GM21825 (cell line): Measurements from ENCODE around the gene NDUFB5.
A peak's percentile ranks its signal among the peaks of the same experiment; 100 is the strongest.
"Not testable (repeated sequence)": the region's sequence is repeated elsewhere in the genome, so short reads cannot be mapped to it uniquely, and the experiment has no call there.

Source experiments
- ATAC-seq: cut with Tn5 transposase; IDR thresholded peaks from one replicate; pipeline ENCODE4 v1.9.1; 2021; ENCODE audit warnings: mild to moderate bottlenecking, moderate library complexity; ENCODE audit not compliant: unreplicated experiment

The NDUFB5 gene

DNA sequence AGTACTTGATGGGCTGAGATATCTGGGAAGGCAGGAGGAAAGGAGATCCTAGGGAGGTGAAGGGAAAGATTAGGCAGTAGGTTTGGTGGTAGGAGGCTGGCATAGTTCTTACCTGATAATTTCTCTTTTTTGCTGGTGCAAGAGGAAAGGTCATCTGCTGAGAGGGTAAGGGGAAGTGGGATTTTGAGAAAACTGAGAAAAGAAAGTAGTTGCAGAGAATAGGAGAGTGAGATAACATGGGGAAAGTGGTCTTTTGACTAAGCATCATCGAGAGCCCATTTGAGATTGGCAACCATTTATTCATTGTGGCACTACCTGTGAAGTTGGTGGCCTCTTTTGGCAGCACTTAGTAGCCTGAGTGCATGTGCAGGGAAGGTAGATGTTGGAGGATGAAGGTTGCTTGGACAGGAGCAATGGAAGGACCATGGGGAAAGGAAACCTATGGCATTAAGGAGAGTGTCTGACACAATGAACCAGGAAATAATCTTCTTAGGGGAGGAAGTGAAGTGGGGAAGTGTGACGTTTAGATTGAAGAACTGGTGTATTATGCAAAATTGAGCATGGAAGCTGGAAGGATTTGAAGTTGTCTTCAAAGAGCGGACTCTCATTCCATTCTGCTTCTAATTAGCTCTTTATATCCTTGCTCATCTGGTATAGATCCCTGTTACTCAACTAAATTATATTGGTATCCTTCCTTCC lies 26.3 kb downstream of the NDUFB5 start:
- ATAC-seq = no peak

- no peak for ATAC-seq
Observed at GRCh38 chr3:179640469-179640868, 35.9 kb downstream of the NDUFB5 start.

DNA sequence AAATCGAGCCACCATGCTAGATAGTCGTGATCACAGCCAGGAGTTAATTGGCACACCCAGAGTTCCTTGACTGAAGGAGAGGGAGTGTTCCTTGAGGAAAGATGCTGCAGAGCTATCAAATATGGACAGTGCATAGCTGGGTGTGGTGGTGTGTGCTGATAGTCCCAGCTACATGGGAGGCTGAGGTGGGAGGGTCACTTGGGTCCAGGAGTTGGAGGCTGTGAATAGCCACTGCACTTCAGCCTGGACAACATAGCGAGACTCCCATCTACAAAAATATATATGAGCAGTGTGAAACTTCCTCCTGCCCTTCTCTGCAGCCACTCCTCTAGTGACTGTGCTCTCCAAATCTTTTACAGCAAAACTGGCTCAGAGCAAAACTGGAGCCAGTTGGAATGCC lies 38.3 kb downstream of the NDUFB5 start:
- ATAC-seq = no peak

GRCh38 chr3:179643837-179644236 lies 39.2 kb downstream of the NDUFB5 start:
- ATAC-seq = not testable (repeated sequence)

- ATAC-seq = no peak
Observed at GRCh38 chr3:179646177-179646576, 41.6 kb downstream of the NDUFB5 start.

DNA sequence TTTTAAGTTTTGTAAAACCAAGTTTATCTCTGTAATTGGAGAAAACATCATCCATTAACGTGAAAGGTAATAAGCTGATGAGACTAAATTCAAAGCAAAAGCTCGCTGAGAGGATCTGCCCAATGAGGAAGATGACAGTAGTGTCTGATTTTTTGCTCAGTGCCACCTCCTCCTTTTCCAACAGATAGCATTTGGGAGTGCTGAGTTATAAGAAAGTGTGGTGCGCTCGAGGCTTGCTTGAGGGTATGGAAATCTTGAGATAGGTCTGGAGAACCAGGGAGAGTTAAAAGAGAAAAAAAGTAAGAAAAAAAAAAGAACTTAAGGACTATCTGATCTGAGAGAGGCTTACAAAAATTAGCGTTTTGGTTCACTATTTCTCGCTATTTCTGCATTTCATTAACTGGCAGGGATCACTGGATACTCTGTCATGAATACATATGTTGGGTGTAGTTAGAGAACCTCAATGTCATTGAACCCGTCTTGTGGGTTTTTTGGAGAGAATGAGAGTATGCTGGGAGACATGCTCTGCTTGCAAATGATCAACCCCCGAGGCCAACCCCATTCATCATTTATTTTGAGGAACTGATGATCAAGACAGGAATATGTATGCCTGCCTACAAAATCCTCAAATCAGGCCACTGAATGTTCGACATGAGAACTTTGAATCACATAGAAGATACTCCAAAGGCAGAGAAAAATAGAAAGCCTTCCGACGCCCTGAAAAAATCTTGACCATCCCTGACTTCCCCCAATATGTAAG lies 47.3 kb downstream of the NDUFB5 start:
- ATAC-seq = no peak

DNA sequence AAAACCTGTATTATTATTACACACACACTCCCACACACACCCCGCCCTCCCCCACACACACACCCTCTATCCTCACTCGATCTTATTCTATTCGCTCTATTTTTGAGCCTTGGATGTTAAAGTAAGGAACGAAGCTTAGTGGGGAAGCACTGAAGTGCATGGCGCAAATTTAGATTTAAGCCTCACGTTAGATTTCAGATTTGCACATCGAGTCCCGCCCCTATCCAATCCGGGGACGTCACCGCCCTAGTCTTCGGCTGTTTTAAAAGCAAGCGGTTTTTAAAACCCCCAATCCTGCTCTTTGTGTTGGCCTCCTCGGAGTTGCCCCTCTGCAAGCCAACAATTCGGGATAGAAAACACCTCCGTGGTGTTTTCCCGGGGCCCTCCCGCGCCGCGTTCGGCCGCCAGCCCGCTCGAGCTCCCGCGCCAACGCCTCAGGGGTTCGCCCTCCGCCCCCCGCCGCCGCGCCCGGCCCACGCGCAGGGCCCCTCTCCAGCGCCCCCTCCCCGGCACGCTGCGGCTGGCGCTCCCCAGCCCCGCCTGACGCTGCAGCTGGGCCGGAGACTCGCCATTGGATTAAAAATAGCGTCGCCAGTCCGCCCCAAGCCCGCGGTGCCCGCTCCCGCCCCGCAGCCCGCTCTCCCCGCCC lies 48.0 kb downstream of the NDUFB5 start, which contains the start of gene USP13:
Gene USP13 (plus strand): TSS at position 594 of the 649 bp plus-strand sequence. CDS start 186 bp downstream, outside the sequence.
- peak; percentile 68 for ATAC-seq

GRCh38 chr3:179653096-179653797 lies 48.7 kb downstream of the NDUFB5 start:
- ATAC-seq = peak; percentile 60

DNA sequence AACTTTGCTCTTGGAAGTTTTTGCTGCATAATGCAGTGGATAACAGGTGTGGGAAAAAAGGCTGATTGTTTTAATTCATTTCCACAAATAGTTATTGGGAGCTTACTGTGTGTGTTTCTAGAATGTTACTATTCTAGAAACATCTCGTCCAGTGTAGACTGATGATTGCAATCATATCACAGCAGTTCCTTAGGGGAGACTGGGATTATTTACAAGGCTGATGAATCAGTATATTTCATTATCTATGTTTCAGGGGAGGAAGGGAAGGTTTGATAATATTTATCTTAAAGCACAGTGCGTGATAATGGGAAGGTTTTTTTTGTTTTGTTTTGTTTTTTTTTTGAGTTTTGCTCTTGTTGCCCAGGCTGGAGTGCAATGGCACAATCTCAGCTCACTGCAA lies 50.6 kb downstream of the NDUFB5 start:
- ATAC-seq = no peak

GRCh38 chr3:179658606-179659005 lies 54.0 kb downstream of the NDUFB5 start:
- ATAC-seq = no peak

GRCh38 chr3:179660872-179661271 lies 56.3 kb downstream of the NDUFB5 start:
- no peak for ATAC-seq

DNA sequence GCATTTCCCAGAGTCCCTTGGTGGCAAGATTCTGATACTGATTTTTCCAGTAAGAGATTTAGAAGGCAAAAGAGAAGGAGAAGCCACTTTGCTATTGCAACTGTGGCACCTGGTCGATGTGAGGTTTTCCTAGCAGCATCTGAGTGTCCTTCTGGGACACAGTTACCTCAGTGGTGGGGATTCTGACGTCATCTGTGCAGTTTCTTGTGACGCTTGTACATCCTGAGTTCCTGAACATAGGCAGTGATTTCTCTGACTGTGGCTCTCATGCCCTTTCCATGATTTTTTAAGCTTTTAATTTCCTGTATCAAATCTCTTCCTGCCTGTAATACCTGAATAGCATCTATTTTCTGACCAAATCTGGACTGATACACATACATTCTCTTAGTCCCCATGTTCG lies 57.2 kb downstream of the NDUFB5 start:
- ATAC-seq = no peak

DNA sequence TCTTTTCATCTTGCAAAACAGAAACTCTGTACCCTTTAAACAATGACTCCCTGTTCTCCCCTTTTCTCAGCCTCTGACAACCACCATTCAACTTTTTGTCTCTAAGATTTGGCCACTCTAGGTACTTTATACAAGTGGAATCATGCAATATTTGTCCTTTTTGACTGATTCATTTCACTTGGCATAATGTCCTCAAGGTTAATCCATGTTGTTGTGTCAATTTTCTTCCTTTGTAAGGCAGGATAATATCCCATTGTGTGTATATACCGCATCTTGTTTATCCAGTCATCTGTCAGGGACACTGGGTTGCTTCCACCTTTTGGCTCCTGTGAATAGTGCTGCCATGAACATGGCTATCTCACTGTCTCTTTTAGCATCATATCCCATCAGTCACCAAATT lies 58.5 kb downstream of the NDUFB5 start:
- ATAC-seq = no peak

DNA sequence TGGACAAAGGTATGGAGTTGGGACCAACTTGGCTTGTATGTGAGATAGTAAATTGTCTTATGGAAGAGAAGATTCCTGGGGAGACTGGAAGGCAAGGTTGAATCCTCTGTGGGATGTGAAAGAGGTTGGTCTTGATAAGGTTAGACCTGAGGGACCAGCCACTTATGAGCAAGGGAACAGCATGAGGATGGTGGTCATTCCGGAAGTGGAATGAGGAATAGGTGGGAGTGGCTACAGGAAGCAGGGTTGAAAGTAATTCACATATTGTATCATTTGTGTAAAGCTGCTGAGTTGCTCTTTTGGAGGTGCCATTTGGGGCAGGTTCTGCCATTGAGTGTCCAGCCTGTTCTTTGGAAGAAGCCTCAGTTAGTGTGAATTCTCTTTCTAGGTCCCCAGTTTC lies 61.4 kb downstream of the NDUFB5 start:
- ATAC-seq = no peak

DNA sequence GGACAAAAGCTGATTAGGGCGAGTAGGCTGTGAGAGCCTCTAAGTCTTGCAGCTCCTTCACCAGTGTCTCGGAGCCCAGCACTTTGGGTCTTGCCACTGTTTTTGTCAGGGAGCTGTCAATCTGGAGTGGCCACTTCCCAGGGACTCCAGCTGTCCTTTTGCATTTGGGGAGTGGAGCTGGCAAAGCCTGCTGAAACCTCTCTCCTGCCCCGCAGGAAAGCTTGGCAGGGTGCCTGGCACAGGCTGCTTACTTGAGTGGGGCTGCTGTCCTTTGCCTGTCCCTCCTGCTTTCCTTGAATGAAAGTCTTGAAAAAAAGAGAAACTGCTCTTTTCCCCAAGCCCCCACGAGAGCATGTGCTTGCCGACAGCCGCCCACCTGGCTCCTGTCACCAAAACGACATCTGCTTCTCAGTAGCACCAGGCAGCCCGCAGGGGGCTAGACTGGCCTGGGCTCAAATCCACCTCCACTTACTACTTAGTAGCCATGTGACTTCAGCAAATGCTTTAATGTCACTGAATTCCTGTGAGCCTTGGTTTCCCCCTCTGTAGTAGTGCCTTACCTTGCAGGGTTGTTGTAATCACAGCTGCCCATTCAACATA lies 61.9 kb downstream of the NDUFB5 start:
- no peak for ATAC-seq

- no peak for ATAC-seq
Observed at GRCh38 chr3:179668429-179668828, 63.8 kb downstream of the NDUFB5 start.

GRCh38 chr3:179670311-179670710 lies 65.7 kb downstream of the NDUFB5 start:
- no peak for ATAC-seq

DNA sequence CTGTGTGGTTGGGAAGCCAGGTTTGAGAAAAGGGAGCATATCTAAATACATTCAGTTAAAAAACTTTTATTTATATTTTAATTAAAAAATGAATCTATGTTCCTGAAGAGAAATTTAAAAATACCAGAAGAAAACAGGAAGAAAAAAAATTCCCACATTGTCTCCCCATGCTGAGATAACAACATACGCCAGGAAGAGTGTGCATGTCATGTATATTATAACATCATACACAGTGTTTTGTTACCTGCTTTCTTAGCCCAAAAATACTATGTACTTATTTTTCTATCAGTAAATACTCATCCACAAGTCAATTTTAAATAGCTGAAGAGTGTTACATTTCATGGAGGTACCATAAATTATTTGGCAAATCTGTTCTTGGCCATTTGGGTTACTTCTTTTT lies 66.7 kb downstream of the NDUFB5 start:
- no peak for ATAC-seq

GRCh38 chr3:179671747-179672242 lies 67.2 kb downstream of the NDUFB5 start:
- no peak for ATAC-seq

GRCh38 chr3:179672918-179673317 lies 68.3 kb downstream of the NDUFB5 start:
- ATAC-seq = no peak

GRCh38 chr3:179673523-179673922 lies 68.9 kb downstream of the NDUFB5 start:
- no peak for ATAC-seq
